T-cell (primary cell): ENCODE results near the gene GPRIN1. TPM values are rescaled to one million over a fixed set of nuclear protein-coding genes. Genes with fewer than 3 reads are reported as not detected.
A peak's percentile ranks its signal among the peaks of the same experiment; 100 is the strongest.
"Not testable (repeated sequence)": the region's sequence is repeated elsewhere in the genome, so short reads cannot be mapped to it uniquely, and the experiment has no call there.

Experiments
- ATAC-seq, 4 experiments: fragments of 200-7000 bp in 3 of 4; fragments of 150-1000 bp in 1 of 4; cut with Tn5 transposase; replicated peaks in 1 of 4; 1 replicate in 3 of 4; 2 replicates in 1 of 4; pipeline ENCODE4 v1.10.0; 2021; ENCODE audit warnings: moderate library complexity in 3 of 4, mild to moderate bottlenecking in 2 of 4, moderate number of reproducible peaks in 1 of 4
- CTCF ChIA-PET, 2 donors: fragments of 300-600 bp; sonication (Branson Sonifier 250); formaldehyde crosslinking; loops; one replicate each; lab custom pipeline; 2022; ENCODE audit warnings: antibody characterized with exemption in 2 of 2; lab: Charles Lee
- POLR2A ChIA-PET, 2 donors: fragments of 300-600 bp; sonication (Branson Sonifier 250); formaldehyde crosslinking; loops; one replicate each; lab custom pipeline; 2022; ENCODE audit warnings: antibody characterized with exemption in 2 of 2; lab: Charles Lee
- DNase-seq, 35 experiments: peaks; one replicate each; pipeline versions ENCODE4 v3.0.0 to v3.0.0-alpha.2; 2013 to 2023
- H3K27ac ChIP-seq: one replicate; pipeline ENCODE4 v1.5.1; 2013; ENCODE audit warnings: low read length
- H3K27me3 ChIP-seq, 2 experiments: replicated peaks in 1 of 2; 1 replicate in 1 of 2; 2 replicates in 1 of 2; pipeline versions ENCODE4 v1.6.1 to v1.7.0; 2013; ENCODE audit warnings: low read length in 1 of 2, mixed read lengths in 1 of 2; ENCODE audit not compliant: control insufficient read depth in 2 of 2, insufficient read depth in 2 of 2; ENCODE audit errors: extremely low read depth in 1 of 2
- H3K36me3 ChIP-seq, 2 donors: 1 replicate in 1 of 2; 2 replicates in 1 of 2; pipeline versions ENCODE4 v1.6.1 to v1.7.0; 2013; ENCODE audit warnings: low read length in 1 of 2; ENCODE audit not compliant: control insufficient read depth in 2 of 2, insufficient read depth in 1 of 2; ENCODE audit errors: extremely low read depth in 1 of 2
- H3K4me1 ChIP-seq, 2 experiments: 1 replicate in 1 of 2; 2 replicates in 1 of 2; pipeline versions ENCODE4 v1.6.1 to v1.7.0; 2013; ENCODE audit warnings: low read length in 2 of 2, mixed read lengths in 1 of 2; ENCODE audit not compliant: insufficient read depth in 2 of 2, control insufficient read depth in 1 of 2; ENCODE audit errors: extremely low read depth in 1 of 2
- H3K4me3 ChIP-seq, 2 donors: 1 replicate in 1 of 2; 2 replicates in 1 of 2; pipeline versions ENCODE4 v1.5.1 to v1.7.0; 2013; ENCODE audit warnings: mild to moderate bottlenecking in 2 of 2, low read length in 1 of 2, moderate library complexity in 1 of 2; ENCODE audit not compliant: control insufficient read depth in 1 of 2; ENCODE audit errors: extremely low read depth in 1 of 2
- H3K9me3 ChIP-seq: 2 replicates; pipeline ENCODE4 v1.7.0; 2013
- H3K27ac Mint-ChIP-seq, 2 donors: one replicate each; pipeline ENCODE4 v1.8.0; 2020 to 2021; ENCODE audit warnings: mild to moderate bottlenecking in 2 of 2, mixed read lengths in 2 of 2
- H3K27me3 Mint-ChIP-seq, 2 donors: one replicate each; pipeline ENCODE4 v1.8.0; 2021 to 2022; ENCODE audit warnings: mixed read lengths in 2 of 2
- H3K36me3 Mint-ChIP-seq: one replicate; pipeline ENCODE4 v1.8.0; 2021; ENCODE audit warnings: mixed read lengths
- H3K4me1 Mint-ChIP-seq, 3 donors: one replicate each; pipeline ENCODE4 v1.8.0; 2020 to 2022; ENCODE audit warnings: mixed read lengths in 3 of 3, mild to moderate bottlenecking in 1 of 3
- H3K4me3 Mint-ChIP-seq, 3 donors: one replicate each; pipeline ENCODE4 v1.8.0; 2020 to 2022; ENCODE audit warnings: mild to moderate bottlenecking in 3 of 3, mixed read lengths in 3 of 3, moderate library complexity in 3 of 3
- H3K9me3 Mint-ChIP-seq, 3 donors: one replicate each; pipeline ENCODE4 v1.8.0; 2020 to 2022; ENCODE audit warnings: mixed read lengths in 3 of 3
- WGBS: methylation state at CpG from one replicate; pipeline ENCODE4 v1.1.5; 2013; ENCODE audit warnings: missing lambda C conversion rate; ENCODE audit not compliant: insufficient coverage; 5-methylcytosine and 5-hydroxymethylcytosine counted together
- total RNA-seq, 35 experiments: library from RNA in 6 of 35; stranded (reverse) in 6 of 35; fragments of 120-200 nt in 1 of 35; gene quantifications; one replicate each; pipeline versions ENCODE4 v1.2.1 to v1.2.4 and lab custom pipeline; 2013 to 2026

Gene GPRIN1
- total RNA-seq, 5 donors from 2014 or later (not counting 1 experiment from before 2014, with no cell fraction given): 0.33 to 1.2 (median 0.64) TPM

- Histone ChIP-seq H3K27me3 (peaks cover 0 to 32% of the 10 kb centered on the region in 2 experiments), H3K27ac (no peak overlapping the region), H3K36me3 (no peaks in the 10 kb centered on the region), H3K9me3 (no peaks in the 10 kb centered on the region), H3K4me1 (peaks cover 0 to 17% of the 10 kb centered on the region in 2 experiments), H3K4me3 (no peak overlapping the region)
- ChIA-PET POLR2A (no interaction called here), CTCF (interaction anchor here (0.6 to 0.8 kb wide), 2 partner anchors 391 to 794 kb away, joined by 4 to 5 read pairs; no protein-coding TSS in a partner anchor)
- no peak for DNase-seq
- WGBS: 92% methylated on average over 3 of the region's 4 CpGs
- Mint-ChIP-seq H3K4me3 (peak overlapping the region; percentile 84 to 91 (median 85)), H3K27me3 (peaks cover 19 to 22% of the 10 kb centered on the region in 2 donors), H3K27ac (no peak overlapping the region), H3K9me3 (no peaks in the 10 kb centered on the region), H3K4me1 (peaks cover 8 to 12% (median 11%) of the 10 kb centered on the region in 3 donors), H3K36me3 (no peaks in the 10 kb centered on the region)
- no peak for ATAC-seq
These were observed 1.7 kb downstream of the GPRIN1 start for GRCh38 chr5:176608142-176608705.

- CTCF ChIA-PET: interaction anchor here in 1 of 2 donors (0.6 kb wide), 1 partner anchor 433 kb away, joined by 4 read pairs; no protein-coding TSS in a partner anchor
- H3K4me3 Mint-ChIP-seq: no peak overlapping the region
These were observed 3.1 kb downstream of the GPRIN1 start for GRCh38 chr5:176606875-176607274.

GRCh38 chr5:176606032-176606431 lies 3.9 kb downstream of the GPRIN1 start:
- Histone ChIP-seq H3K4me3 (no peak overlapping the region), H3K36me3 (no peaks in the 10 kb centered on the region), H3K27ac (no peak overlapping the region), H3K4me1 (peaks cover 0 to 17% of the 10 kb centered on the region in 2 experiments), H3K9me3 (no peaks in the 10 kb centered on the region), H3K27me3 (peaks cover 2 to 18% of the 10 kb centered on the region in 2 experiments)
- ChIA-PET POLR2A (no interaction called here), CTCF (interaction anchor here (0.6 to 1.2 kb wide), 3 partner anchors 34 to 433 kb away, joined by 4 to 5 read pairs (median 4); no protein-coding TSS in a partner anchor)
- H3K9me3 Mint-ChIP-seq: no peaks in the 10 kb centered on the region
- no peak overlapping the region for H3K4me3 Mint-ChIP-seq
- no CpG with 5 or more reads among the region's 3 CpGs for WGBS
- DNase-seq: no peak
- H3K27ac Mint-ChIP-seq: no peak overlapping the region
- H3K36me3 Mint-ChIP-seq: no peaks in the 10 kb centered on the region
- peaks cover 3 to 7% of the 10 kb centered on the region in 2 donors for H3K27me3 Mint-ChIP-seq
- H3K4me1 Mint-ChIP-seq: peaks cover 8 to 12% (median 10%) of the 10 kb centered on the region in 3 donors
- ATAC-seq: no peak

More at GRCh38 chr5:176606875-176607274, 3.1 kb downstream of the GPRIN1 start:
- DNase-seq: no peak
- no peaks in the 10 kb centered on the region for H3K36me3 ChIP-seq
- H3K27ac ChIP-seq: no peak overlapping the region
- POLR2A ChIA-PET: no interaction called here
- Mint-ChIP-seq H3K36me3 (no peaks in the 10 kb centered on the region), H3K9me3 (no peaks in the 10 kb centered on the region), H3K4me1 (peaks cover 8 to 12% (median 11%) of the 10 kb centered on the region in 3 donors), H3K27me3 (peaks cover 9 to 13% of the 10 kb centered on the region in 2 donors), H3K27ac (no peak overlapping the region)
- no peak for ATAC-seq
- H3K4me1 ChIP-seq: peaks cover 0 to 17% of the 10 kb centered on the region in 2 experiments
- 100% methylated on average over 2 of the region's 3 CpGs for WGBS
- H3K9me3 ChIP-seq: no peaks in the 10 kb centered on the region
- no peak overlapping the region for H3K4me3 ChIP-seq
- peaks cover 0 to 24% of the 10 kb centered on the region in 2 experiments for H3K27me3 ChIP-seq

- CTCF ChIA-PET: no interaction called here
- H3K4me3 Mint-ChIP-seq: no peak overlapping the region
These were observed 6.9 kb downstream of the GPRIN1 start for GRCh38 chr5:176603091-176603490.

GRCh38 chr5:176601901-176602482 lies 8.0 kb downstream of the GPRIN1 start:
- H3K4me1 Mint-ChIP-seq: no peaks in the 10 kb centered on the region
- POLR2A ChIA-PET: no interaction called here
- H3K27me3 Mint-ChIP-seq: peaks cover 0 to 3% of the 10 kb centered on the region in 2 donors
- ATAC-seq (no peak), DNase-seq (no peak)
- CTCF ChIA-PET: no interaction called here
- Histone ChIP-seq H3K9me3 (no peaks in the 10 kb centered on the region), H3K4me1 (peaks cover 0 to 5% of the 10 kb centered on the region in 2 experiments), H3K36me3 (no peaks in the 10 kb centered on the region), H3K4me3 (no peak overlapping the region), H3K27me3 (peaks cover 0 to 5% of the 10 kb centered on the region in 2 experiments), H3K27ac (no peak overlapping the region)
- 83% methylated on average over 10 of the region's 12 CpGs for WGBS
- no peaks in the 10 kb centered on the region for H3K36me3 Mint-ChIP-seq
- H3K27ac Mint-ChIP-seq: no peak overlapping the region
- no peak overlapping the region for H3K4me3 Mint-ChIP-seq
- no peaks in the 10 kb centered on the region for H3K9me3 Mint-ChIP-seq

More at GRCh38 chr5:176603091-176603490, 6.9 kb downstream of the GPRIN1 start:
- Histone ChIP-seq H3K27ac (no peak overlapping the region), H3K27me3 (peaks cover 0 to 5% of the 10 kb centered on the region in 2 experiments), H3K4me3 (no peak overlapping the region), H3K36me3 (no peaks in the 10 kb centered on the region), H3K4me1 (no peaks in the 10 kb centered on the region), H3K9me3 (no peaks in the 10 kb centered on the region)
- Mint-ChIP-seq H3K4me1 (no peaks in the 10 kb centered on the region), H3K27ac (no peak overlapping the region), H3K36me3 (no peaks in the 10 kb centered on the region), H3K27me3 (peaks cover 0 to 3% of the 10 kb centered on the region in 2 donors), H3K9me3 (no peaks in the 10 kb centered on the region)
- POLR2A ChIA-PET: no interaction called here
- WGBS: 17% methylated on average over 1 of the region's 2 CpGs
- DNase-seq: no peak
- ATAC-seq: no peak

- H3K9me3 Mint-ChIP-seq, H3K4me3 ChIP-seq, H3K27ac ChIP-seq, H3K27ac Mint-ChIP-seq, H3K9me3 ChIP-seq, H3K27me3 ChIP-seq, H3K4me1 Mint-ChIP-seq, H3K4me3 Mint-ChIP-seq, H3K27me3 Mint-ChIP-seq, DNase-seq, H3K36me3 ChIP-seq, ATAC-seq, POLR2A ChIA-PET, H3K36me3 Mint-ChIP-seq: not testable (repeated sequence)
- 82% methylated on average over 18 of the region's 19 CpGs for WGBS
- H3K4me1 ChIP-seq: peaks cover 0 to 13% of the 10 kb centered on the region in 2 experiments
- CTCF ChIA-PET: interaction anchor here in 1 of 2 donors (0.5 kb wide), 1 partner anchor 183 kb away, joined by 6 read pairs; the partner anchor contains the start of gene CLTB
These were observed 10.1 kb downstream of the GPRIN1 start for GRCh38 chr5:176599749-176600430.
